HG03196 (cell line): ENCODE measurements around the gene CTPS2.
"Not testable (repeated sequence)": the region's sequence is repeated elsewhere in the genome, so short reads cannot be mapped to it uniquely, and the experiment has no call there.

ENCODE experiments used
- ATAC-seq: cut with Tn5 transposase; IDR thresholded peaks from one replicate; pipeline ENCODE4 v1.9.1; 2021; ENCODE audit not compliant: unreplicated experiment

The CTPS2 gene

DNA sequence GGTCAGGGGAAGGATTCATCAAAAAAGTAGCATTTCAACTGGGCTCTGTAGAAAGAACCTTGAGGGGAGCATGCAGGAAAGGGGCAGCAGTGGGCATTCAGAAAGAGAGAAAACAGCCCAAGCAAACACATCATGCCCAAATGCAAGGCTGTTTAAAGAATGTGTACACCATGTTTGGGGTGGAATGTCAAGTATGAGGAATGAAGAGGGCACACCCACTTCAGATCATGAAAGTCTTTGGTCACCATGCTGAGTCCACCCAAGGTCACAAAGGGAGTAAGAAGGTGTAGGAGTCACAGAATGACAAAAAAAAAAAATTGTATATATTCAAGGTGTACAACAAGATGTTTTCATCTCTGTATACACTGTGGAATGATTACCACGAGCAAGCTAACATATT, 53.1 kb downstream of the CTPS2 start:
- ATAC-seq, result no peak

DNA sequence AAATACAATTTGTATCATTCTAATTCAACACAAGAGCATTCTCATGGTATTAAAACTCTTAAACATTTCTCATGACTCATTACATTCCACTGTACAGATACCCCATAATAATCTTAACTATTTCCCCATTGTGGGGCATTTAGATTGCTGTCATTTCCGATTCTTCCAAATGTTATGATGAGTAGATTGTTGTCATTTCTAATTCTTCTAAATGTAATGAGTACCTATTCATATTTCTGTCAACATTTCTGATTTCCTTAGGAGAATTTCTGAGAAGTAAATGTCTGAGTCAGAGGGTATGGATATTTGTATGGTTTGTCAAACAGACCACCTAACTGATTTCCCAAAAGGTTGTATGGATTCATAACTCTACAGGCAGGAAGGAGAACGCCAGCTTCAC, 54.2 kb downstream of the CTPS2 start:
- no peak for ATAC-seq

DNA sequence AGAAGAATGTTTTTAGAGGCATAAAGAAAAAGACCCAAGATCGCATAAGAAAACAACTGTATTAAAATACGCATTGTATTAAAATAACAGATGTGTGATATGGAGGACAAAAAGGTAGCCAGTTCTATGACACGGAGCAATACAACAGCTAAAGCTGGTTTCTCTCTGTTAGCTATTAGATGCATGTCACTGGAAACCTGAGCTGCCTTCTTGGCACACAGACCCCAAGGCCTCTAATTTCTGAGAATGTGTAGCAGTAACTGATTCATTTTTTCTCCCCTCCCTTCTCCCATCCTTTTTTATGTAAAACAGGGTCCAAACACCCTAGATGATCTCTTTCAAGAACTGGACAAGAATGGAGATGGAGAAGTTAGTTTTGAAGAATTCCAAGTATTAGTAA, 58.4 kb downstream of the CTPS2 start:
- no peak for ATAC-seq

DNA sequence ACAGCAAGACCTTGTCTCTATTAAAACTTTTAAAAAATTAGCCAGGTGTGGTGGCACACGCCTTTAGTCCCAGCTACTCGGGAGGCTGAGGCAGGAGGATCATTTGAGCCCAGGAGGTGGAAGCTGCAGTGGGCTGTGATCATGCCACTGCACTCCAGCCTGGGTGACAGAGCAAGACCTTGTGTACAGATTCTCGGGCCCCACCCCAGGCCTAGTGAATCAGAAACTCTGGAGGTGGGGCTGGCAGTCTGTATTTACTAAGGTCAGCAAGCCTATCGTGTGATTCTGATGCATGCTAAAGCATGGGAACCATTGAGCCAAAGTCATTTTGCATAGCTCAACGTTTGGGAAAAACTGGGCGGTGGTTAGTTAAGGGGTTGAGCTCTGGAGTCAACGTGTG, 59.0 kb downstream of the CTPS2 start:
- ATAC-seq, result no peak

DNA sequence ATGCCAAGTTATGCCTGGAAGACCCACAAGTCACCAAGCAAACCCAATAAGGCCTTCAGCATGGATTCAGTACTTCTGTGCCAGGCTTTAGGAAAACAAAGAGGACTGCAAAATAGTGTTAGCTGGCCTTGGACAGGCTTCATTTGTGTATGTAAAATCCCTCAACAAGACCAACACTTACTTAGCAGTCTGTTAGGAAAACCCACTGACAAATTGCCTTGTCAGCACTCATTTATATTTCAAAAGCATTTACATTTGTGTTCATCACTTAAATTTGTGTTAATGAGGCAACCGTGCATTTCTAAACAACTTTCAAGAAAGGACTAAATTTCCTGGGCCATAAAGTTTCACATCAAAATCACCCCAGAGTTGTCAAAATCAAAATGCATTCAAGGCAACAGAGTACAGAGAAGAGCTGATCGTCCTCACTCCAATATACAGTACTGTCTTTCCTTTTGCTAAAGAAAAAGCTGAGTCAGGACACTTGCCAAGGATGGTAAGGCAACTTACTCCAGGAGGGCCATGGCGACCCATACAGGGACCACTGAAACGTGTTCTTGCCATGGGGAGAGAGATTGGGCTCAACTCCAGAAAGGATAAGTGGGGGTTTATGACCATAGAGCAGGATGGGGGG, 61.0 kb downstream of the CTPS2 start:
- no peak for ATAC-seq

DNA sequence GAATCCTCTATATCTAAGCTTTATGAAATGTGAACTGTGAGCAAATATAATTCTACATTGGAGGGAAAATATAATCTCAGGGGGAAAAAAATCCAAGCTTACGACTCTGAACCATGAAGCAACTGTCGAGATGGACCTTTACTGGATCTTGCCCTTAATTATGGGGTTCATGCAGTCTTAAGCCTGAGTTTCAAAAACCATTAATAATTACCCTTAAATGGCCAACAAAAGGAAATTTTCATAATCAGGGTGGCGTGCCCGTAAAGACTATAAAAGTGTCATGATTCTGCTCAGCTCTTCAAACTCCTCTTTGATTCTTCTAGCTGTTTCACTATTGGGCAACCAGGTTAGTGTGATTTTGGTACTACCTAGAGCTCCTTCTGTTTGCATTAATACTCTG, 62.6 kb downstream of the CTPS2 start, which contains the start of gene S100G:
Gene S100G, plus strand, starts transcription at position 301 of the 400 bp plus-strand sequence. CDS start 849 bp downstream, outside the sequence.
- no peak for ATAC-seq

DNA sequence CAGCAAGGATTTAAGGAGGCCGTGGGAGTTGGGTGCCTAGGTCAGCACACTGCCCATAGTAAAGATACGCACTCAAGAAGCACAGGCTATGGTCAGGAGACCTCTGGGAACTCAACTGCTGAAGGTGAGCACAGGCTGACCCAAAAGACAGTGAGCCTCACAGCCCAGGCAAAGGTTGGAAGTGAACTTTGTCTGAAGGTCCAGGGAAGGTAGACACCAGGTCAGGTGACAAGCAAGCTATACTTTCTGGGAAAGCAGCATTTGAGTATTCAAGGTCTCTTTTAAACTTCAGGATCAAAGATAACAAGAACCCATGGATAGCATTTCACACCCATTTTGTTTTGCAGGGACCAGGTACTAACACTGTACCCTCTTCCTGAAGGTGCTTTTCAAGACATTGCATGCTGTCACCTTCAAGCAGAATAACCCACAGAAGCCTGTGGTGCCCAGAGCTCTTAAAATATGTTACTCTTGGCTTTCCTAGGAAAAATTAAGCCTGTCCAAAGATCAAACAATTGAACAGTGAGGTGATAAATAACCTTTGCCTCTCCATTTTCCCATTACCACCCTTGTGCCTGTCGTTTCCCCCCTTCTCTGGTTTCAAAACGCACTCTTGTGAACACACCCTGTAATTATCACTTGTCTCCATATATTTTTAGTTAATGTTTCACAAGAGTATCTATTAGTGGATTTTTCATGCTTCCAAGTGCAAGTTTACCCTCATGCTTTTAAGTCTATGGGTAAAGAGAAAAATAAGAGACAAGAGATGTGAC, 65.9 kb downstream of the CTPS2 start:
- no peak for ATAC-seq

DNA sequence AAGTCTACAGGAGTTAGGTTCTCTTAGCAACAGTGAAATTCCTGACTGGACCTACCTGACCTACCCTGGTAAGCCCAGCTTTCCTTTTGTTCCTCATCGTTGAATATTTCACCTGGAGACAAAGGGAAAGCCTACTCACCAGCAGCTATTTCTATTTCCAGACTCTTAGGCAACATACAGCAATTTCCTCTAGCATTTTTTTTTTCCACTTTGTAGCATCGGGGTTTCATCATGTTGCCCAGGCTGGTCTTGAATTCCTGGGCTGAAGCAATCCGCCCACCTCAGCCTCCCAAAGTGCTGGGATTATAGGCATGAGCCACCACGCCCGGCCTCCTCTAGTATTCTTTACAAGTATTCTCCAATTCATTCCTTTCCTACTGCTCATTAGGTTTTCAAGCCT, 69.3 kb downstream of the CTPS2 start:
- ATAC-seq, result no peak

DNA sequence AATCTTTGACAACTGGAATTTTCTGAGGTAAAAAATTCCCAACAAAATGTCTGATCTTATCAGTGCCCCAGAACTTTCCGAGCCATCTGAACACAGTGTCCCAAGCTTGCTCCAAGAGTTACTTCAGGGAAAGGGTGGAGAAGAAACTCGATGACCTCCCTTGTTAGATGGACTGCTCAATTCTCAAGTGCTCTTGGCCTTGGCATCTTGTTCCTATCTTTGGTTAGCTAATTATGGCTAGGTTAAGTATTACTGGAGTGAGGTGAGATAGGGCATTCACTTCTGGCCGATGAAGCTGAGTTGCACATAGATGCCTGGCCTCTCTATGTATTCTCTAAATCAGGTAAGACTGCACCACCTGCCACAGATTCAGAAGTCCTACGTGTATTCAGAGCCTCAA, 71.6 kb downstream of the CTPS2 start:
- no peak for ATAC-seq

DNA sequence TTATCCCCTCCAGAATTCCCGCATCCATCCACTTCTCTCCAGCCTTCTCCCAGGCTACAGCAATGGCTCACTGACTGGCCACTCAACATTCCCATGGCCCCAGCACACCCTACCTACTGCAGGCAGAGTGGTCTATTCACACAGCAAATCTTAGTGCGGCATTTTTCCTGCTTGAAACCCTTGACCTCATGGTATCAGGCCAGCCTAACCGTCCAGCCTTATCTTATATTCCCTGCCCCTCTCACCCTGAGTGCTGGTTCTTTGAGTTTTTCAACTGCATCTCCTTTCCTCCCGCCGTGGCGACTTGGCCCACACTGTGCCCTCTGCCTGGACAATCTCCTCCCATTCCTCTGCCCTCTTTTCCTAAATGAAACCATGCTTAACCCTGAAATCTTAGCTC, 72.5 kb downstream of the CTPS2 start:
- ATAC-seq, result no peak

DNA sequence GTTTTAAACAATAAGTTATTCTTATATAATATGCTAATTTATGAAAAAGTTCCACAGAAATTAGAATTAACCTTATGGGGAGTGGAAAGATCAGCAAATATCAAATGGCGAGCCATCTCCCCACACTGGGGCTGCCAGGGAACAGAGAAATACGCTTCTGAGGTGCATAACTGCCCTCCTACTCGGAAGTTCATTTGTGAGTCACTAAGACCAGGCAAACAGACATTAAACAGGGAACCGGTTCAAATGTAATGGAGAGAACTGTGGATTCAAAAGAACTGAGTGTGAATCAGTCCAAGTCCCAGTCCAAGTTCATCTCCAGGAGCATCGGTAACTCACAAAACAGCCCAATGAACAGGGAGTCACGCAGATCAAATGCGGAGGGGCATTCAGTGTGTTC, 73.9 kb downstream of the CTPS2 start:
- ATAC-seq, result no peak

DNA sequence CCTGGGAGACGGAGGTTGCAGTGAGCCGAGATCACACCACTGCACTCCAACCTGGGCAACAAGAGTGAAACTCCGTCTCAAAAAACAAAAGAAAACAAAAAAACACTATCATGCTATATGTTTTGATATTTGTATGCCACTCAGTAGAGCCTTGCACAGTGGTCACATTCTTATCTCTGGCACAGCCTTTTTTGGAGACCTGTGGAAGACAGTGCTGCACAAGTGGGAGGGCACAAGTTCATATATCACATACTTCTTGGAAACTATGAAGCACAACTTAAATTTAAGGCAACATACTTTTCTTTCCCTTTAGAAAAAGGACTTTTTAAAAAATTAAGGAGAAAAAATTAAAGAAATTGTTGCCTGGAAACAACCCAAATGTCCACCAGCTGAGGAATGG, 76.9 kb downstream of the CTPS2 start:
- ATAC-seq, result no peak

DNA sequence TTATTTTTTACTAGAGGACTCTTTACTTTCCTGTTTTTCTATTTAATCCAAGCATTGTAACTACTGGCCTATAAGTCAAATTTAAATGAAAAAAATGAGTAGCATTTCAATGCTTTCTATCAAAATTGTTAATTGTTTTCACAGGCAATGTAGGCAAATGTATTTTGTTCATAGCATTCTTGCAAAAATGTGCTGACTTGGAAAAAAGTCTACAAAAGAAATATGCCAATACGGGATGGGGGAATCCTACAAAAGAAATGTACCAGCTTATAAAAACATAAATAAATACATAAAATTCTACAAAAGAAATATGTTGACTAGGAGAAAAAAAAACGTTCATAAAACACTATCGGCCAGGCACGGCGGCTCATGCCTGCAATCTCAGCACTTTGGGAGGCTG, 77.4 kb downstream of the CTPS2 start:
- no peak for ATAC-seq

DNA sequence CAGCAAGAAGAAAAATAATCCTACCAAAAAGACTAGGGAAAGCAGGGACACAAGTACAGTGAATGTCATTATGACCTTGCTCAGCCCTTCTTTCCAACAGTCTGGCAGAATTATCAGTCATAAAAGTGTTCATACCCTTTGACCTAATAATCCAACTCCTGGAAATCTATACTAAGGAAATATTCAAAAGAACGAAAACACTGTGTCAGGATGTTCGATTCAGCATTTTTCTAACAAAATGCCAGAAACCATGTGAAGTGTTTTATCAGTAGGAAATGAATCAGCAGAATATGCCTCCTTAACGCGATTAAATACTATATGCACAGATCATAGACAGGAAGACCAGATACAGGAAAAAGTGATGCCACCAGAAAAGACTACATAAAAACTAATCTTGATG, 78.7 kb downstream of the CTPS2 start:
- ATAC-seq, result no peak

DNA sequence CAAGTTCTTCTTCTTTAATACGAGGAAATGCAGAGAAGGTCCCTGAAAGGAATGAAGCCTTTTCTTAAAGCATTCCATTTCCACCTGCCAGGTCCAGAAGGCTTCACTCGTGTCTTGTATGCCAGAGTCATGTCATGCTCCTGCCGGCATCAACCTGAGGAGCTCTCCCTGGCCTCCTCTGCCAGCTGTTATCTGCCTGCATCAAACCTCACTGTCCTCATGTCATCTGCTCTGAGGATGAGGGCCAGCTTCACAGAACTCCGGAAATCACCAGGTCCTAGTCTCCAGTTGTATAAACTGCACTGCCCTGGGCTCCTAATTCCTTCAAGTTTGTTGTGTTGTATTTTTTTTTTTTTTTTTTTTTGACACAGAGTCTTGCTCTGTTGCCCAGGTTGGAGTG, 82.6 kb downstream of the CTPS2 start:
- ATAC-seq, result no peak

DNA sequence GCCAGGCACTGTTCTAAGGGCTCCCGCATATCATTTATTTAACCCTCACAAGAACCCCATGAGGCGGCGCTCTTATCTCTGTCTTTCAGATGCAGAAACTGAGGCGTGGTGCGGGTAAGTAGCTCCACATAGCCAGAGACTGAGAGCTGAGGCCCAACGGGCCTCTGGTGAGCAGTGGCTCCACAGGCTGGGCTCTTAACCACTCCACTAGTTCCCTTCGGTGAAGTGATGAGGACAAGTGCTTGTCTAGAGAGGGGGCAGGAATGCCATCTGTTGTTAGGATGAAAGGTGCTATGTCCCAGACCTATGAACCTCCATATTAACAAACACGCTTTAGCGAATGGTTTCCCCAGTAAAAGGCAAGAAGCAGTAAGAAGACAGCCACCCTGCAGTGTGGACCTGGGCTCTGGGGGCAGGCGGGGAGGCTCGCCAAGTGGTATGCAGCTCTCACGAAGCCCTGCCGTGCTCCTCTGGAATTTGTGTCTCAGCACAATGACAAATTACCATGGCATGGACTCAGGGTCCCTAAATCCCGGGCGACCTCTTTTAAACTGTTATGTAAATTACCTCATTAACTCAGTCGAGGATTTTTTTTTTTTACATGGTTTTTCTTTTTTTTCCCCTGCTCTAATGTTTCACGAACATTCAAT, 83.4 kb downstream of the CTPS2 start:
- ATAC-seq, result no peak

DNA sequence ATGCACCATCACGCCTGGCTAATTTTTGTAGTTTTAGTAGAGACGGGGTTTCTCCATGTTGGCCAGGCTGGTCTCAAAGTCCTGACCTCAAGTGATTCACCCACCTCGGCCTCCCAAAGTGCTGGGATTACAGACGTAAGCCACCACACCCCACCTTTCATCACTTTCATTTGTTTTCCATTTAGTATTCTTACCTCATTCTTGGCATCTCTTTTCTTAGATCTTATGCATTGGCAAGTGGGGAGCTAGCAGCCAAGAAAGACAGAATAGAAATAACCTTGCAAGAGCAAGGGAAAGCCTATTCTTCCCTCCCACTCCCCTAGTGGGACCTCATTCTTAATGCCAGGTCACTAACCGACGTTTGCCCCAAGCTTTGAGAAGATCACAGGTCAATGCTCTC, 84.0 kb downstream of the CTPS2 start:
- ATAC-seq, result not testable (repeated sequence)

DNA sequence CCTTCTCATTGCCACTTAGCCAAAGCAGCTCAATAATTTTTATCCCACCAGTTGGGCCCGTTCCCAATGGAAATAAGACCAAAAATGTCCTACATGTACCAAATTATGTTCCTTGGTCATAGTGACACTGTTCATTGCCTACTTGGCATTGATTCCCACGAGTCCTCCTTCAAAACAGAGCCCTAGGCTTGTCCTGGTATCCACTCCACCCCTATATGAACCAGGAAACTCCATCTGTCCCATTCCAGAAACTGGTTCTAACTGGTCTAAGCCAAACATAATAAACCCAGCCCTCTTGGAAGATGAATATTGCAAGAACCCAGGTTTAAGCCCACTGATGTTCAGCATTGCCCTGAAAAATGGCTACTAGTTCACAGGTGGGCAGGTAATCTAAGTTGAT, 93.4 kb downstream of the CTPS2 start:
- ATAC-seq, result no peak

DNA sequence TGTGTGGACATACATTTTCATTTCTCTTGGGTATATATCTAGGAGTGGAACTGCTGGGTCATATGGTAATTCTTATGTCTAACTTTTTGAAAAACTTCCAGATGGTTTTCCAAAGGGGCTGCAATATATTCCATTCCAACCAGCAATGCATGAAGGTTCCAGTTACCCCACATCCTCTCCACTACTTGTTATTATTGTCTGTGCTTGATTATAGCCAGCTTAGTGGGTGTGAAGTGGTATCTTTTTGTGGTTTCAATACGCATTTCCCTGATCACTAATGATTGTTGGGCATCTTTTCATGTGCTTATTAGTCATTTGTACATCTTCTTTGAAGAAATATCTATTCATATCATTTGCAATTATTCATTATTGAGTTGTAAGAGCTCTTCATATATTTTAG, 94.0 kb downstream of the CTPS2 start:
- no peak for ATAC-seq

DNA sequence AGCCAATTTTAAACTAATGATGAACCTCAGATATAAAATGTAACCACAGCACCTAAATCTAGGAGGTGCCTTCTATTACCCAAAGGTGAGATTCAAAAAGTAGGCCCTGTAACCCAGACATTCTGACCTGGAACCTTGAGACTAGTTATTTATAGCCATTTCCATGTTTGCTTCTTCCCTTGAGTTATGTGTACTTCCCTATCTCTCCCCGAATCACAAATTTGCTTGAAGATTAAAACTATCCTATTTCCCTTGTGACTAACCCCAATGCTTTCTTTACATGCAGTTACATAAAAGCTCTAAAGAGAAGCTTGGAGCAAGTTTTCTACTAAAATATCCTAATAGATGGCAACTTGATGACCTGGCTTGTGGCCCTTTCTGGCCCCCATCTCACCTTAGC, 95.1 kb downstream of the CTPS2 start:
- no peak for ATAC-seq

DNA sequence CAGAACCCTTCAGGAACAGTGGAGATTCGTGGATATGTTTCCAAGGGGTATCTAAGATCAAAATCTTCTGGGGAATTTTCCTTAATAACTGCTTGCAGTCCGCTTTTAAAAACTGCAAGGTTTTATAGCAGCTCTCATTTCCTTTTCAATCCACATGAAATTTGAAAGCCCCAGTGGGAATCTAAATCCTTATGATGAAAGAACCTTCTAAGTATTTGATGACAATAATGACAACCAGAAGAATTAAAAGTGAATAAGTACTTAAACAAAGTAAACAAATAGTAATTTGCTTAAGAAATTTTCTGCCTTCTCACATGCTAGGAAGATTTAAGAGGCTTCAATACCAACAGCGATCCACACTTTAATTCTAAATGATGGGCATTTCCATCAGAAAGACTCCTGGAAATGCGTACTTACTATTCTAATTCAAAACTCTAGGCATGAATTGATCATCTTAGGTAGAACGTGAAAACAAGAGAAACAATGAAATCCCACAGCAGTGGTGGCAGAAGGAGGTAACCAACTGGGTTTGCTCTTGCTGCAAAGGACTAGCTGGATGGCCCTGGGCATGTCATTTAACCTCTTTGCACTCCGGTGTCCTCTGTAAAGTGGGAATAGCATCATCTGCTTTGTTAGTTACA, 100.1 kb downstream of the CTPS2 start:
- no peak for ATAC-seq

DNA sequence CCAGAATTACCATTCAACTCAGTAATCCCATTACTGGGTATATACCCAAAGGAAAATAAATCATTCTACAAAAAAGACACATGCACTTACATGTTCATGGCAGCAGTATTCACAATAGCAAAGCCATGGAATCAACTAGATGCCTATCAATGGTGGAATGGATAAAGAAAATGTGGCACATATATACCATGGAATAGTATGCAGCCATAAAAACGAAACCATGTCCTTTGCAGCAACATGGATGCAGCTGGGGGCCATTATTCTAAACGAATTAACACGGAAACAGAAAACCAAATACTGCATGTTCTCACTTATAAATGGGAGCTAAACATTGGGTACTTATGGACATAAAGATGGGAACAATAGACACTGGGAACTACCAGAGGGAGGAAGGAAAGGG, 101.8 kb downstream of the CTPS2 start:
- not testable (repeated sequence) for ATAC-seq
